KOPT-K1 (cell line): Measurements from ENCODE around the gene ORC3.
"Not testable (repeated sequence)": the region's sequence is repeated elsewhere in the genome, so short reads cannot be mapped to it uniquely, and the experiment has no call there.

Experiments used
- H3K27ac ChIP-seq: fragments of 200-600 bp; sonication (generic); 2 replicates; pipeline ENCODE4 v1.5.1; 2016; ENCODE audit warnings: antibody characterized with exemption, mild to moderate bottlenecking, low read depth, low read length; ENCODE audit not compliant: poor library complexity, severe bottlenecking
- H3K36me3 ChIP-seq: fragments of 200-600 bp; sonication (generic); 2 replicates; pipeline ENCODE4 v1.5.1; 2017; ENCODE audit warnings: antibody characterized with exemption, mild to moderate bottlenecking, low read length, moderate library complexity; ENCODE audit not compliant: insufficient read depth
- H3K9me3 ChIP-seq: fragments of 200-600 bp; sonication (generic); 2 replicates; pipeline ENCODE4 v1.5.1; 2017; ENCODE audit warnings: antibody characterized with exemption, low read length, mild to moderate bottlenecking; ENCODE audit not compliant: insufficient read depth, poor library complexity, severe bottlenecking

Gene ORC3

GRCh38 chr6:87574237-87574804, 15.6 kb upstream of the ORC3 start:
- Histone ChIP-seq H3K27ac (no peak overlapping the region), H3K9me3 (no peaks in the 10 kb centered on the region), H3K36me3 (peaks cover 14% of the 10 kb centered on the region; the same call in 1 of the 2 replicates)

GRCh38 chr6:87575423-87575822, 14.5 kb upstream of the ORC3 start:
- no peaks in the 10 kb centered on the region for H3K9me3 ChIP-seq
- no peak overlapping the region for H3K27ac ChIP-seq
- peaks cover 20% of the 10 kb centered on the region for H3K36me3 ChIP-seq

- no peak overlapping the region for H3K27ac ChIP-seq
- H3K36me3 ChIP-seq, result peaks cover 65% of the 10 kb centered on the region
- H3K9me3 ChIP-seq, result no peaks in the 10 kb centered on the region
Observed at GRCh38 chr6:87583822-87584221, 6.1 kb upstream of the ORC3 start.

GRCh38 chr6:87586371-87587077, 3.4 kb upstream of the ORC3 start:
- Histone ChIP-seq H3K27ac (no peak overlapping the region), H3K36me3 (peaks cover 41% of the 10 kb centered on the region), H3K9me3 (no peaks in the 10 kb centered on the region)

GRCh38 chr6:87588756-87589407, 1.1 kb upstream of the ORC3 start:
- H3K27ac ChIP-seq, result peak overlapping the region; percentile 80
- peaks cover 25% of the 10 kb centered on the region; the same call in 1 of the 2 replicates for H3K36me3 ChIP-seq
- H3K9me3 ChIP-seq, result no peaks in the 10 kb centered on the region

- Histone ChIP-seq H3K9me3 (no peaks in the 10 kb centered on the region), H3K27ac (peak overlapping the region; percentile 80), H3K36me3 (peaks cover 30% of the 10 kb centered on the region)
Observed at GRCh38 chr6:87590417-87590880, 514 bp downstream of the ORC3 start.

- peak overlapping the region; percentile 80 for H3K27ac ChIP-seq
- peaks cover 33% of the 10 kb centered on the region for H3K36me3 ChIP-seq
- H3K9me3 ChIP-seq, result no peaks in the 10 kb centered on the region
Observed at GRCh38 chr6:87590990-87591389, 1.1 kb downstream of the ORC3 start.

- H3K9me3 ChIP-seq, result no peaks in the 10 kb centered on the region
Observed at GRCh38 chr6:87600576-87600975, 10.6 kb downstream of the ORC3 start.

GRCh38 chr6:87606199-87606598, 16.3 kb downstream of the ORC3 start:
- Histone ChIP-seq H3K27ac (no peak overlapping the region), H3K36me3 (peaks cover 62% of the 10 kb centered on the region), H3K9me3 (no peaks in the 10 kb centered on the region)

More at GRCh38 chr6:87600576-87600975, 10.6 kb downstream of the ORC3 start:
- H3K36me3 ChIP-seq, result peaks cover 41% of the 10 kb centered on the region
- H3K27ac ChIP-seq, result no peak overlapping the region

- H3K27ac ChIP-seq, result no peak overlapping the region
- H3K9me3 ChIP-seq, result peaks cover 7% of the 10 kb centered on the region
- H3K36me3 ChIP-seq, result peaks cover 76% of the 10 kb centered on the region
Observed at GRCh38 chr6:87608802-87609201, 18.9 kb downstream of the ORC3 start.

GRCh38 chr6:87613018-87613417, 23.1 kb downstream of the ORC3 start:
- not testable (repeated sequence) for H3K27ac ChIP-seq, H3K9me3 ChIP-seq
- H3K36me3 ChIP-seq, result peaks cover 80% of the 10 kb centered on the region

GRCh38 chr6:87617405-87617804, 27.5 kb downstream of the ORC3 start:
- H3K27ac ChIP-seq, result no peak overlapping the region
- H3K36me3 ChIP-seq, result peaks cover 70% of the 10 kb centered on the region
- peaks cover 7% of the 10 kb centered on the region for H3K9me3 ChIP-seq

GRCh38 chr6:87618531-87618930, 28.6 kb downstream of the ORC3 start:
- Histone ChIP-seq H3K9me3 (no peaks in the 10 kb centered on the region), H3K27ac (no peak overlapping the region), H3K36me3 (peaks cover 64% of the 10 kb centered on the region)

GRCh38 chr6:87623248-87623647, 33.3 kb downstream of the ORC3 start:
- Histone ChIP-seq H3K36me3 (peaks cover 46% of the 10 kb centered on the region), H3K27ac (no peak overlapping the region), H3K9me3 (no peaks in the 10 kb centered on the region)

- Histone ChIP-seq H3K36me3 (peaks cover 54% of the 10 kb centered on the region), H3K9me3 (no peaks in the 10 kb centered on the region), H3K27ac (no peak overlapping the region)
Observed at GRCh38 chr6:87628424-87628823, 38.5 kb downstream of the ORC3 start.
